ENCODE measurements around the gene C19orf38. TPM values are rescaled to one million over a fixed set of nuclear protein-coding genes. Genes with fewer than 3 reads are reported as not detected.
A peak's percentile ranks its signal among the peaks of the same experiment; 100 is the strongest.

The C19orf38 gene
- polyA plus RNA-seq, 1 donor from 2014 or later, result not detected

DNA sequence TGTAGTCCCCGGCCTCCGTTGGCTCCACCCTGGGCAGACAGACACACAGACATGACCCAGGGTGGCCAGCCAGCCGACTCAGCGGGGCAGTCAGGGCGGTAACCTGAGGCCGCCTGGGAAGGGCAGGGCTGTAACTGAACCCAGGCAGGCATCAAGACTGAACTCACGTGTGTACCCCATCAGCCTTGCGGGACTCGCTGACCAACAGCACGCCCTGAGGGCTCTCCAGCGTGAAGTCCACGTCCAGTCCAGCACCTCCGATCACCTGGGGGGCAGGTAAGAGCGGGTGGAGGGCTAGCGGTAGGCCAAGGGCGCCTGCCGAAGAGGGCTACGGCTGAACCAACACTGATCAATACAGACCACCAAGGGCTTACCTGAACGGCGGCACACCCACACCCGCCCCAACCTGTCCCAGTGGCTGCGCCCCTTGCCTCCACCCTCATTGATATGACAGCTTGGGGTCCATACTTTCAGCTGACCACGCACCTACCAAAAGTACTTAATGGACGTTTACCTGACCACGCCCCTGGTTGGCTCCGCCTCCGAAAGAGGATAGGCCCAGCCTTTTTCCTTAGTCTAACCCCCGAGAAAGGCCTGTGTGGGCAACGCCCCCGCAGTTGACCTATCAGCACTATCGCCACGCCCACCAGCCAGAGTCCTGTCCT is 13.0 kb upstream of the C19orf38 start:
- Histone ChIP-seq H3K36me3 (ENCODE audit: insufficient read depth, low read length) (no peaks in the 10 kb centered on the region), H3K9me3 (ENCODE audit: low read length) (no peaks in the 10 kb centered on the region), H3K27me3 (ENCODE audit: insufficient read depth, low read depth, low read length) (no peaks in the 10 kb centered on the region), H4K20me1 (ENCODE audit: insufficient read depth) (no peaks in the 10 kb centered on the region), H3K9ac (ENCODE audit: low read length) (no peak overlapping the region), H3F3A (ENCODE audit: insufficient read depth, low read length, poor library complexity, severe bottlenecking) (no peaks in the 10 kb centered on the region), H3K27ac (ENCODE audit: low read length) (peak overlapping the region; percentile 95), H3K4me3 (ENCODE audit: low read length) (peak overlapping the region; percentile 74), H3K9me2 (ENCODE audit: insufficient read depth, low read length) (no peaks in the 10 kb centered on the region), H2AFZ (ENCODE audit: low read depth, low read length) (no peak overlapping the region), H3K4me2 (ENCODE audit: low read length) (no peak overlapping the region), H3K79me2 (replicated peaks; ENCODE audit: insufficient read depth, low read length) (no peaks in the 10 kb centered on the region)
- TF ChIP-seq POLR2AphosphoS5 (IDR thresholded peaks at IDR 0.05) (no peak), EZH2 (IDR thresholded peaks at IDR 0.05; ENCODE audit: borderline replicate concordance, insufficient read depth, low read length, poor library complexity, severe bottlenecking) (no peak), MXI1 (conservative IDR thresholded peaks at IDR 0.05; ENCODE audit: poor library complexity, severe bottlenecking) (no peak)
- TF ChIP-seq, protein P1, sequence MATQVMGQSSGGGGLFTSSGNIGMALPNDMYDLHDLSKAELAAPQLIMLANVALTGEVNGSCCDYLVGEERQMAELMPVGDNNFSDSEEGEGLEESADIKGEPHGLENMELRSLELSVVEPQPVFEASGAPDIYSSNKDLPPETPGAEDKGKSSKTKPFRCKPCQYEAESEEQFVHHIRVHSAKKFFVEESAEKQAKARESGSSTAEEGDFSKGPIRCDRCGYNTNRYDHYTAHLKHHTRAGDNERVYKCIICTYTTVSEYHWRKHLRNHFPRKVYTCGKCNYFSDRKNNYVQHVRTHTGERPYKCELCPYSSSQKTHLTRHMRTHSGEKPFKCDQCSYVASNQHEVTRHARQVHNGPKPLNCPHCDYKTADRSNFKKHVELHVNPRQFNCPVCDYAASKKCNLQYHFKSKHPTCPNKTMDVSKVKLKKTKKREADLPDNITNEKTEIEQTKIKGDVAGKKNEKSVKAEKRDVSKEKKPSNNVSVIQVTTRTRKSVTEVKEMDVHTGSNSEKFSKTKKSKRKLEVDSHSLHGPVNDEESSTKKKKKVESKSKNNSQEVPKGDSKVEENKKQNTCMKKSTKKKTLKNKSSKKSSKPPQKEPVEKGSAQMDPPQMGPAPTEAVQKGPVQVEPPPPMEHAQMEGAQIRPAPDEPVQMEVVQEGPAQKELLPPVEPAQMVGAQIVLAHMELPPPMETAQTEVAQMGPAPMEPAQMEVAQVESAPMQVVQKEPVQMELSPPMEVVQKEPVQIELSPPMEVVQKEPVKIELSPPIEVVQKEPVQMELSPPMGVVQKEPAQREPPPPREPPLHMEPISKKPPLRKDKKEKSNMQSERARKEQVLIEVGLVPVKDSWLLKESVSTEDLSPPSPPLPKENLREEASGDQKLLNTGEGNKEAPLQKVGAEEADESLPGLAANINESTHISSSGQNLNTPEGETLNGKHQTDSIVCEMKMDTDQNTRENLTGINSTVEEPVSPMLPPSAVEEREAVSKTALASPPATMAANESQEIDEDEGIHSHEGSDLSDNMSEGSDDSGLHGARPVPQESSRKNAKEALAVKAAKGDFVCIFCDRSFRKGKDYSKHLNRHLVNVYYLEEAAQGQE (IDR thresholded peaks at IDR 0.05; ENCODE audit: borderline replicate concordance), result no peak

- Histone ChIP-seq H3F3A (ENCODE audit: insufficient read depth, low read length, poor library complexity, severe bottlenecking) (no peaks in the 10 kb centered on the region), H3K9ac (ENCODE audit: low read length) (peak within 1 kb of the TSS; percentile 95), H3K9me3 (ENCODE audit: low read length) (no peaks in the 10 kb centered on the region), H3K27ac (ENCODE audit: low read length) (peak within 1 kb of the TSS; percentile 95), H4K20me1 (ENCODE audit: insufficient read depth) (no peaks in the 10 kb centered on the region), H3K4me2 (ENCODE audit: low read length) (peak within 1 kb of the TSS; percentile 10), H2AFZ (ENCODE audit: low read depth, low read length) (peak within 1 kb of the TSS; percentile 66), H3K79me2 (replicated peaks; ENCODE audit: insufficient read depth, low read length) (no peaks in the 10 kb centered on the region), H3K9me2 (ENCODE audit: insufficient read depth, low read length) (no peaks in the 10 kb centered on the region), H3K27me3 (ENCODE audit: insufficient read depth, low read depth, low read length) (no peaks in the 10 kb centered on the region), H3K36me3 (ENCODE audit: insufficient read depth, low read length) (no peaks in the 10 kb centered on the region), H3K4me3 (ENCODE audit: low read length) (peak within 1 kb of the TSS; percentile 74)
- TF ChIP-seq SMC3 (conservative IDR thresholded peaks at IDR 0.05; ENCODE audit: poor library complexity), result peak; percentile 54
- peak; percentile 59 for TF ChIP-seq CTCF (IDR thresholded peaks at IDR 0.05; ENCODE audit: poor library complexity, severe bottlenecking)
- peak; percentile 50 for TF ChIP-seq EP300 (conservative IDR thresholded peaks at IDR 0.05; ENCODE audit: poor library complexity, severe bottlenecking)
- TF ChIP-seq POLR2AphosphoS5 (IDR thresholded peaks at IDR 0.05), result peak; percentile 72
- TF ChIP-seq, protein P1 (IDR thresholded peaks at IDR 0.05; ENCODE audit: borderline replicate concordance), result peak; percentile 83
- TF ChIP-seq RAD21 (conservative IDR thresholded peaks at IDR 0.05), result peak; percentile 47
- TF ChIP-seq TAF1 (IDR thresholded peaks at IDR 0.05; ENCODE audit: low read depth), result peak; percentile 84
- TF ChIP-seq EZH2 (IDR thresholded peaks at IDR 0.05; ENCODE audit: borderline replicate concordance, insufficient read depth, low read length, poor library complexity, severe bottlenecking), result no peak
- TF ChIP-seq MXI1 (conservative IDR thresholded peaks at IDR 0.05; ENCODE audit: poor library complexity, severe bottlenecking), result no peak
Measured at GRCh38 chr19:10835754-10836478, 12.3 kb upstream of the C19orf38 start, which contains the start of gene TMED1. Gene TMED1, minus strand, starts transcription at chr19:10836212. Its CDS starts 21 bp downstream, at chr19:10836191.

Measured in neural cell (in vitro differentiated cells).